ENCODE data around the gene SP5. TPM values are rescaled to one million over a fixed set of nuclear protein-coding genes. Genes with fewer than 3 reads are reported as not detected.

The SP5 gene
- total and polyA plus RNA-seq, 2 of the 4 experiments (the other 2 are of a cell fraction) = not detected

- intact Hi-C loops (cut with micrococcal nuclease) = no loop called here
These were observed 45.2 kb upstream of the SP5 start for GRCh38 chr2:170669909-170670308.

More at GRCh38 chr2:170669909-170670308, 45.2 kb upstream of the SP5 start:
- dilution Hi-C loops (cut with HindIII; ENCODE audit: low sequenced_read_pairs, unreplicated experiment) = no loop called here
- Histone ChIP-seq H3K79me1 (ENCODE audit: low read depth in 1 of 2, low read length in 2 of 2) (no peaks in the 10 kb centered on the region), H3K23ac (ENCODE audit: low read depth, low read length) (no peak overlapping the region), H3K9ac (ENCODE audit: low read depth, low read length) (no peak overlapping the region), H3K4me1 (ENCODE audit: control insufficient read depth, insufficient read depth, low read length) (no peaks in the 10 kb centered on the region), H2AK5ac (ENCODE audit: low read depth, low read length) (no peak overlapping the region), H3K27ac (ENCODE audit: insufficient read depth, low read length) (no peak overlapping the region), H3K9me3 (ENCODE audit: control insufficient read depth, insufficient read depth, low read length) (no peaks in the 10 kb centered on the region), H2BK15ac (ENCODE audit: low read depth, low read length) (no peak overlapping the region), H2BK120ac (ENCODE audit: low read depth, low read length) (no peak overlapping the region), H3K36me3 (ENCODE audit: control insufficient read depth, insufficient read depth, low read length) (no peaks in the 10 kb centered on the region), H4K20me1 (ENCODE audit: insufficient read depth, low read length) (no peaks in the 10 kb centered on the region), H2AFZ (replicated peaks; ENCODE audit: low read length, poor library complexity) (no peak overlapping the region), H3K56ac (ENCODE audit: extremely low read depth, insufficient read depth, low read length) (no peak overlapping the region), H2AK9ac (replicated peaks; ENCODE audit: low read depth, low read length, poor library complexity) (no peak overlapping the region), H3K4me2 (ENCODE audit: low read depth, low read length) (no peak overlapping the region), H4K91ac (ENCODE audit: insufficient read depth, low read depth, low read length) (no peak overlapping the region), H3K27me3 (ENCODE audit: control insufficient read depth, insufficient read depth, low read length) (no peaks in the 10 kb centered on the region), H3K4ac (ENCODE audit: low read depth, low read length) (no peak overlapping the region), H4K8ac (ENCODE audit: low read depth in 2 of 2, low read length in 2 of 2) (no peak overlapping the region), H2BK5ac (ENCODE audit: low read depth, low read length, poor library complexity, severe bottlenecking) (no peak overlapping the region), H4K5ac (ENCODE audit: low read depth, low read length) (no peak overlapping the region), H2BK20ac (ENCODE audit: low read depth, low read length) (no peak overlapping the region), H3K18ac (ENCODE audit: low read depth, low read length) (no peak overlapping the region), H3K14ac (replicated peaks; ENCODE audit: low read depth, low read length) (no peak overlapping the region), H3K4me3 (ENCODE audit: insufficient read depth, low read depth, low read length) (no peak overlapping the region), H3K9me1 (ENCODE audit: insufficient read depth, low read length) (no peaks in the 10 kb centered on the region)
- ATAC-seq (ENCODE audit: low read depth) (no peak), DNase-seq (no peak)
- BruUV-seq (replicated peaks) = no TSS peak
- TF ChIP-seq BHLHE40 (IDR thresholded peaks at IDR 0.05; ENCODE audit: low read depth, low read length) (no peak), MXI1 (IDR thresholded peaks at IDR 0.05; ENCODE audit: borderline replicate concordance, low read depth, low read length) (no peak), RCOR1 (IDR thresholded peaks at IDR 0.05; ENCODE audit: insufficient replicate concordance, low read length) (no peak), MAFK (IDR thresholded peaks at IDR 0.05; ENCODE audit: low read depth, low read length) (no peak), RAD21 (IDR thresholded peaks at IDR 0.05; ENCODE audit: low read length) (no peak), CEBPB (IDR thresholded peaks at IDR 0.05; ENCODE audit: low read depth, low read length) (no peak), FOS (IDR thresholded peaks at IDR 0.05; ENCODE audit: low read depth, low read length) (no peak), CHD1 (IDR thresholded peaks at IDR 0.05; ENCODE audit: low read depth, low read length) (no peak), MAZ (IDR thresholded peaks at IDR 0.05; ENCODE audit: borderline replicate concordance, low read depth, low read length) (no peak), NFE2L2 (IDR thresholded peaks at IDR 0.05; ENCODE audit: low read depth, low read length) (no peak), ELK1 (IDR thresholded peaks at IDR 0.05; ENCODE audit: borderline replicate concordance, low read depth, low read length) (no peak), USF2 (IDR thresholded peaks at IDR 0.05; ENCODE audit: low read depth, low read length) (no peak), POLR2A (IDR thresholded peaks at IDR 0.05; ENCODE audit: low read depth, low read length) (no peak), RFX5 (IDR thresholded peaks at IDR 0.05; ENCODE audit: low read depth, low read length) (no peak), SMC3 (IDR thresholded peaks at IDR 0.05; ENCODE audit: low read depth, low read length) (no peak), CTCF (conservative IDR thresholded peaks at IDR 0.05; ENCODE audit: low read depth, low read length) (no peak)
- ChIA-PET POLR2A (ENCODE audit: unreplicated experiment) (no interaction called here), CTCF (no interaction called here)
- in situ Hi-C loops (cut with MboI; ENCODE audit: low sequenced_read_pairs) = no loop called here
- no CpG with 5 or more reads among the region's 3 CpGs for WGBS, 2 experiments (ENCODE audit: extremely low coverage in 2 of 2, insufficient read length in 1 of 2)
